GM18951 (cell line): ENCODE results near the gene UPK2.

ENCODE experiments used
- POLR2A ChIP-seq: IDR thresholded peaks from 4 replicates; pipeline ENCODE4 v1.6.1; 2011; ENCODE audit warnings: mild to moderate bottlenecking; ENCODE audit not compliant: insufficient read length, insufficient read depth; ENCODE audit errors: extremely low read depth
- in situ Hi-C: fragments of 300-500 bp; cut with MboI; formaldehyde crosslinking; loops from one replicate; pipeline ENCODE4 v1.12.0; 2022; ENCODE audit warnings: low sequenced_read_pairs, mixed read lengths, inconsistent platforms; ENCODE audit not compliant: unreplicated experiment

Gene UPK2

DNA sequence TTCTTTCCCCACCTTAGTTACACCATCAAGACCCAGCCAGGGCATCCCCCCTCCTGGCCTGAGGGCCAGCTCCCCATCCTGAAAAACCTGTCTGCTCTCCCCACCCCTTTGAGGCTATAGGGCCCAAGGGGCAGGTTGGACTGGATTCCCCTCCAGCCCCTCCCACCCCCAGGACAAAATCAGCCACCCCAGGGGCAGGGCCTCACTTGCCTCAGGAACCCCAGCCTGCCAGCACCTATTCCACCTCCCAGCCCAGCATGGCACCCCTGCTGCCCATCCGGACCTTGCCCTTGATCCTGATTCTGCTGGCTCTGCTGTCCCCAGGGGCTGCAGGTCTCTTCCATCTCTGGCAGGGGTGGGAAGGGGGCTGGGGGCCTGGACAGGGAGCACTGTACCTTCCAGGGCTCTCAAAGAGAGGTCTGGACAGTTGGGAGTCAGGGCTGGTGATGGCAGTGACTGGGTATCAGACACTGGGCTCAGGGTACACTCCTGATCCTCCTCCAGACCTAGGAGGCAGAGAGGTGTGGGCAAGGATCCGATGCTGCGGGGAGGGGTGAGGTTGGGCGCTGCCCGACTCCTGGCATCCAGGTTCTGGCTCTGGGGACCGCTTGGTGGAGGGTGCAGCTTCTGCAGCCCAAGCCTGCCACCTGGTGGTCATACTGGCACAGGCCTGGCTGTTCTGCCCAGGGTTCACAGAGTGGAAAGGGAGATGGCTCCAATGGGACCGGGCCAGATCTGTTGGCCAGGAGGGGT is at the start of gene UPK2:
TSS of gene UPK2 (plus strand) at position 205 of the 753 bp plus-strand sequence. CDS start at position 258, 53 bp downstream.
- in situ Hi-C loops: loop anchor here (10.0 kb wide), 1 partner anchor 51 kb away; no protein-coding TSS in a partner anchor
- no peak for TF ChIP-seq POLR2A

GRCh38 chr11:118907051-118908042 is 48.8 kb upstream of the UPK2 start:
- TF ChIP-seq POLR2A: no peak
- in situ Hi-C loops: loop anchor here (10.0 kb wide), 1 partner anchor 47 kb away; the partner anchor contains the start of gene UPK2

DNA sequence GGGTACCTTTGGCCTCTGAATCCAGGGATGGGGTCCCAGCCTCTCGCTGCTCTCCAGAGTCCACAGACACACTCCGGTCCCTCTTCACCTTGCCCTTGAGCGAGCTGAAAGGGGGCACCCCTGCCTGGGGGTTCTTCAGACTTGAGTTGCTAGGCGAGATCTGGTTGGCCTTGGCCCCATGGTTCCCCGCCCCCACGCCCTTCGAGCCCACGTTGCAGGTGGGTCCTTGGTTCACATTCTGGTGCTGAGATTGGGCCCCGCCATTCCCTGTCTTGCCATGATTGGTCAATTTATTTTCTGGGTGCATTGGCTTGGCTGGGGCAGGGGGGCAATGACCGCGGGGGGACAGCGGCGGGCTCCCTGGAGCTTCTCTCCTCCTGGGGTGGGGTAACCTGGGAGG is 47.8 kb upstream of the UPK2 start:
- no peak for TF ChIP-seq POLR2A
- in situ Hi-C loops: loop anchor here (10.0 kb wide), 1 partner anchor 47 kb away; the partner anchor contains the start of gene UPK2

DNA sequence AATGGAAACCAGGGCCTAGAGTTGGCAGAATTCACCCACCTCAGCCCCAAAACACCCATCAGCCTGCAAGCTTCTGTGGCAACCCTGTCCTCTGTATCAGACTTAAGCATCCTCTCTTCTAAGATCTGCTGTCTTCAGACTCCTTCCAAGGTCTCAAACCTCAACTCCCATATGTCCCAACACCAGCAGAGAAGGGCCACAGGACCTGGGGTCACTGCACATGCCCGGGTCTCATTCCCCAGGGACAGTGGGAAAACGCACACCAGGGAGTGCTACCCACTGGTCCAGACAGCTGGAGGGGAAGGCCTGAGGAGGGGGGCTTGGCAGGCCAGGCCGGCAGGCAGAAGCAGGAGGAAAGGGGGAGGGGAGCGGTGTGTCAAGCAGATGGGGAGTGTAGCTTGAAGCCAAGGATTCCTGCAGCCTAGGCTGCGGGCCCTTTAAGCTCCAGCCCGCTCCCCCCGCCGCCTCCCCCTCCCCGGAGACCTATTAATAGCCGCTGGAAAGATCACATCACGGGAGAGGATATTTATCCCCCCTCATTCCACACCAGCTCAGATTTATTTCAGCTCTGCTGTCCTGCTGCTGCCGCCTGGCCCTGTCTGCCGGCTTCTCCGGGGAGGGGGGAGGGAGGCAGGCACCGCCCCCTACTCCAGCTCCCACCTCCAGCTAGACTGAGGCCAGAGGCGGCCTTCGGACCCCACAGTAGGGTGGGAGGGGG is 47.0 kb upstream of the UPK2 start:
- in situ Hi-C loops: loop anchor here (10.0 kb wide), 1 partner anchor 46 kb away; the partner anchor contains the start of gene UPK2
- no peak for TF ChIP-seq POLR2A

DNA sequence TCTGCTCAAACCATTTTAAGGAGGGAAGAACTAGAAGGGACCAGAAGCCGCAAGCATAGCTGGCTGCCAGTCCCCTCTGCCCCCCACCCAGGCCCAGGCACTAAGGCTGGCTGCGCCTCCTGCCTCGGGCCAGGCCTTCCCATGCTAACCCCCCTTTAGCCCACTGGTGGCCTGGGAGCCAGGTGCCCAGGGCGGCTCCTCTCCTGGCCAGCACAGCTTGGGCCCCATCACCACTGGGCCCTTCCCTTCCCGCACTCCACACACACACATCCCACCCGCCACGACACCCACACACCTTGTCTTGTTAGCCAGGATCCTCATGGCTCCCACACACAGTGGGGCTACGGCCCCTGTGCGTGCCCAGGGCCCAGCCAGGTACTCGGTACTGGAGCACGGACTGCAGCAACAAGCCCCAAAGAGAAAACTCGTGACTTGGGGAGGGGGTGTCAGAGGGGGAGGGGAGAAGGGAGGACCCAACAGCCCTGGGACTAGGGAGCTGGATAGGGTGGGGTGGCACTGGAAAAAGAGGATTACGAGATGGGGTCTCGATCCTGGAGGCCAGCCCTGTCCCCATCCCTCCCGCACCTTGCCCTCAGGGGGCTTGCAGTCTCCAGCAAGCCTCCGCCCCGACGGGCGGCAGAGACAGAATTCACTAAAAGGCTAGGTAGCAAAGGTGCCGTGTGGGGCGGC is 46.3 kb upstream of the UPK2 start:
- in situ Hi-C loops: loop anchor here (10.0 kb wide), 1 partner anchor 45 kb away; the partner anchor contains the start of gene UPK2
- no peak for TF ChIP-seq POLR2A

- in situ Hi-C loops: no loop called here
- no peak for TF ChIP-seq POLR2A
These were observed 45.6 kb upstream of the UPK2 start for GRCh38 chr11:118910309-118911112.

GRCh38 chr11:118911113-118911879 is 44.8 kb upstream of the UPK2 start:
- no peak for TF ChIP-seq POLR2A
- in situ Hi-C loops: no loop called here

DNA sequence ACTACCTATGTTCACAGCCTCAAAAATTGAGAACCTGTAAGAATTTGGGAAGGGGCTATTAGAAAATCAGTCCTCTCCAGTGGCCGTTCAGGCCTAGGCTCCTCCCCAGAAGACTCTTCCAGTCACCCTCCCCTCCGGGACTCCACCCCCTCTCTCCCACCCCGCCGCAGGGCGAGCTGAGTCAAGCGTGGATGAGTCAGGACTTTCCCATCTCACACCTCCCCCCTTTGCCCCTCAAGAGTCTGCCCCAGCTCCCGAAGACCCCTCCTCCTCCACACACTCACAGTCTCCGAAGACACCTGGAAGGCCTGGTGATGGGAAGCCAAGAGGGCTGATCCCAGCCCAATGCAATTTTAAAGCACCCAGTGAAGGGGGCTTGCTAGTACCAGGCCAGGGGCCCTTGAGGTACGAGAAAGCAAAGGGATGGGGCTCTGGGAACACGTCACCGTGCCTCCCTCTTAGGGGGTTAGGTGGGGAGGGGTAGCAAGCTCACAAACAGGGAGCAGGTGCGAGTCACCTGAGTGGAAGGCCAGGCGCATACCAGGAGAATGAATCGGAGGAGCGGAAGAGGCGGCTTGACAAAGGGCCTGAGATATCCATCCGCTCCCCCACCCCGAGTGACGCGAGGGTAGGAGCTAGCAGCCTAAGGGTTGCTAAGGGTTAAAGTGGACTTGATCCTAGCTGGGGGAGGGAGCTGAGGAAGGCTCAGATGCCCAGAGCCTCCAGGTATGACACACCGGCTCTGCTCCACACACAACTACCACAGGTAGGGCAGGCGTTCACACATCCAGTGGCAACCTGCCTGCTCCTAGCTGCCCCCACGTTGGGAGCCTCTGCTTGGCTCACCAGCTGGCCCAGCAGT is 44.0 kb upstream of the UPK2 start:
- in situ Hi-C loops: no loop called here
- no peak for TF ChIP-seq POLR2A

- no peak for TF ChIP-seq POLR2A
- in situ Hi-C loops: no loop called here
These were observed 43.2 kb upstream of the UPK2 start for GRCh38 chr11:118912742-118913410.
